Astrocyte (in vitro differentiated cells and primary cell): Measurements from ENCODE around the gene TERF2IP.

ENCODE experiments used
- CTCF ChIP-seq: IDR thresholded peaks from 2 replicates; pipeline ENCODE4 v1.5.1; 2011; ENCODE audit warnings: low read depth, mild to moderate bottlenecking, inconsistent platforms, low read length, moderate library complexity; ENCODE audit not compliant: insufficient read depth
- EZH2 ChIP-seq: IDR thresholded peaks from 2 replicates; pipeline ENCODE4 v1.6.1; 2012; ENCODE audit warnings: mild to moderate bottlenecking, low read length, inconsistent platforms; ENCODE audit not compliant: insufficient read depth

- TF ChIP-seq CTCF (no peak), EZH2 (no peak)
Observed at GRCh38 chr16:75624921-75625334, 22.6 kb upstream of the TERF2IP start.
